Measurements from ENCODE around the gene PER3.
"Not testable (repeated sequence)": the region's sequence is repeated elsewhere in the genome, so short reads cannot be mapped to it uniquely, and the experiment has no call there.

PER3 gene

DNA sequence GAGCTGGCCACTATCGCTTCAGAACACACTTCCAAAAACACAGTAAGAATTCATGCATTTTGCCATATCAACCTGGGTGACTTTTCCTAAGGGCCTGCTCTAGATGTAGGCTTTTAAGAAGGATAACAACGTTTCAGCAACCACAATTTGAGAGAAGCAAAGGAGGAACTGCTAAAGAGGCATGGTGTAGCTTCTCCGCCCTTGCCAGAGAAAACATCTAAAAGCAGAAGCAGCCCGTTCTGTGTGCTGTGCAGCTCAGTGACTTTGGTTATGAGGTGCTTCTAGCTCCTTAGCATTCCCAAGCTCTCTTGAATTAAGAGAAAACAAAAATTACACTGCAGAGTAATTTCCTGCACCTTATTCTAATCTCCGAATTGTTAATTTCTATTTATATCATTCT lies 2.7 kb downstream of the PER3 start:
- no peak for DNase-seq (ENCODE audit: low spot score)
- no peak for TF ChIP-seq CTCF (IDR thresholded peaks at IDR 0.05; ENCODE audit: extremely low read depth, missing control alignments)

- no peak for DNase-seq (ENCODE audit: low spot score)
- TF ChIP-seq CTCF (IDR thresholded peaks at IDR 0.05; ENCODE audit: extremely low read depth, missing control alignments): no peak
Observed at GRCh38 chr1:7789828-7790227, 5.7 kb downstream of the PER3 start.

- not testable (repeated sequence) for DNase-seq (ENCODE audit: low spot score)
Observed at GRCh38 chr1:7791027-7791426, 6.9 kb downstream of the PER3 start.

DNA sequence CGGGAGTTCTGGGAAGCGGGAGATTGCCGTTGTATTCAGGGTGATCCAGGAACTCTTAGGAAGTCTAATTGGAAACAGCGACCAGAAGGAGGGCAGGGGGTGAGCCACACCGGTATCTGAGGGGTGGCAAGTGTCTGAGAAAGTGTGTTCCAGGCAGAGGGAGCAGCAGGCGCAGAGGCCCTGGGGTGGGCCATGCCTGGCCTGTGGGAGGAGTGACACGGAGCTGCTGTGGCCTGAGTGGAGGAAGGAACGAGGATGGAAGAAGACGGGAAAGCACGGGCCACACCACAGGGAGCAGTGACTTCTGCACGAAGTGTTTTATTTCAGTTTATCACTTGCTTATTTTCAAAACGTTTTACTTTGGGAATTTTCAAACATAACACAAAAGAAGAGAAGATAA lies 11.3 kb downstream of the PER3 start:
- TF ChIP-seq CTCF (IDR thresholded peaks at IDR 0.05; ENCODE audit: extremely low read depth, missing control alignments): no peak
- DNase-seq (ENCODE audit: low spot score): no peak

DNA sequence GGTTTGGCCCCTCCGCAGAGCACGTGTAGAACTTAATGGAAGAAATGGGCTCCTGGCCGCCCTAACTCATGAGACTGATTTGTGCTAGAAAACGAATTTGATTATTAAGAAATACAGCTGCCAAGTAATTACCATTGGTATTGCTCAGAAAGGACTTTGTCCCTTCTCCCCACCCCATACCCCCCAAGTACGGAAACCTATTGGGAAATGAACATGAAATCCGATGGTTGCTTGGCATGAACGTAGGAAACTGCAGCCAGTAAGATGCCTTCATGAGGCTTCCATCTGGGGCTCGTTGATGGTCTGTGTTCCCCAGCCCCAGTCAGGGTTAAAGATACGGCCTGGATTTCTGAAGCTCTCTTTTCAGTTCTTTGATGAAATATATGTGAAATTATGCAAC lies 21.4 kb downstream of the PER3 start:
- TF ChIP-seq CTCF (IDR thresholded peaks at IDR 0.05; ENCODE audit: extremely low read depth, missing control alignments): no peak
- DNase-seq (ENCODE audit: low spot score): no peak

GRCh38 chr1:7808253-7808844 lies 24.3 kb downstream of the PER3 start:
- peak; percentile 20 for TF ChIP-seq CTCF (IDR thresholded peaks at IDR 0.05; ENCODE audit: extremely low read depth, missing control alignments)
- peak; percentile 38 for DNase-seq (ENCODE audit: low spot score)

DNA sequence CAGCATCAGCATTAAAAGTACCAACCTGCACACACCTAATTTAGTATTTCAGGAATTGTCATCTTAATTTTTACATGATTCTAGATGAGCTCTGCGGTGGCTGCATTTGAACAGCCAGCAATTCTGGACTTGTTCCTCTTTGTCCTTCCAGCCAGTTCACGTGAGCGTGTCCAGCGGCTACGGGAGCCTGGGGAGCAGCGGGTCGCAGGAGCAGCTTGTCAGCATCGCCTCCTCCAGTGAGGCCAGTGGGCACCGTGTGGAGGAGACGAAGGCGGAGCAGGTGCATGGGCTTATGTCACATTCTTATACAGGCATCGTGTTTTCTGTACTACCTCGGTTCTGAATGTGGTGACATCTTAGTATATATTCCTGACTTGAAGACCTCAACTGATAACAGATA lies 25.7 kb downstream of the PER3 start:
- TF ChIP-seq CTCF (IDR thresholded peaks at IDR 0.05; ENCODE audit: extremely low read depth, missing control alignments): no peak

GRCh38 chr1:7810395-7810794 lies 26.3 kb downstream of the PER3 start:
- DNase-seq (ENCODE audit: low spot score): no peak
- no peak for TF ChIP-seq CTCF (IDR thresholded peaks at IDR 0.05; ENCODE audit: extremely low read depth, missing control alignments)

More for the DNA sequence above, 25.7 kb downstream of the PER3 start:
- DNase-seq (ENCODE audit: low spot score): no peak

Data from GM20000 (cell line).